Measurements from ENCODE around the gene PNCK.

The PNCK gene

GRCh38 chrX:153625271-153626024 is 48.2 kb downstream of the PNCK start:
- DNase-seq = no peak

- DNase-seq = no peak
These were observed 49.2 kb downstream of the PNCK start for GRCh38 chrX:153624196-153625091.

- DNase-seq = no peak
These were observed 50.1 kb downstream of the PNCK start for GRCh38 chrX:153623310-153624029.

- no peak for DNase-seq
These were observed 50.8 kb downstream of the PNCK start for GRCh38 chrX:153622661-153623309.

GRCh38 chrX:153621949-153622598 is 51.5 kb downstream of the PNCK start:
- DNase-seq = no peak

- DNase-seq = no peak
These were observed 53.0 kb downstream of the PNCK start for GRCh38 chrX:153620576-153620975.

Data from GOT3 (cell line).